Mammary epithelial cell (primary cell): Measurements from ENCODE around the gene ZSCAN5A.

Source experiments
- EZH2 ChIP-seq: IDR thresholded peaks from 2 replicates; pipeline ENCODE4 v1.6.1; 2012; ENCODE audit warnings: low read length, inconsistent platforms, borderline replicate concordance
- TF ChIP-seq, protein P1 (sequence below), 2 donors: IDR thresholded peaks in 1 of 2; conservative IDR thresholded peaks in 1 of 2; 2 replicates each; pipeline ENCODE4 v1.5.1; 2011 to 2012; ENCODE audit warnings: inconsistent platforms in 2 of 2, low read length in 2 of 2, mild to moderate bottlenecking in 2 of 2, control low read depth in 1 of 2, low read depth in 1 of 2; ENCODE audit not compliant: insufficient read depth in 1 of 2; ENCODE audit errors: extremely low read depth in 1 of 2

DNA sequence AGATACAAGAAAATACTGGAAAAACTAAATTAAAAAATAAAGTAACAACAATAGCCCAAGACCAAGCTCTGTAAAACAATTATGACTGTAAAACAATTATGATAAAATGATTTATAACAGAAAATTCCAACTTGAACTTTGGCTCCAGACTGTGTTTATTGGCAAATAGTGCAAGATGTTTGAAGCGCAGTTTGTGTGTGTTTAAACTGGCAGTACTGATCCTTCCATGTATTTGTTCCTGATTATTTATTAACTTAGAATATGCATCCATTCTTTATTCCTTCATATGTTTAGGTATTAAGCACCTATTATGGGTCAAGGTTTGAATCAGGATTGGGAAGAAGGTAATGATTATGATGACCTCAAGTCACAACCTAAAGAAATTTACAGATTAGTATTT is 40.9 kb upstream of the ZSCAN5A start:
- TF ChIP-seq, protein P1, sequence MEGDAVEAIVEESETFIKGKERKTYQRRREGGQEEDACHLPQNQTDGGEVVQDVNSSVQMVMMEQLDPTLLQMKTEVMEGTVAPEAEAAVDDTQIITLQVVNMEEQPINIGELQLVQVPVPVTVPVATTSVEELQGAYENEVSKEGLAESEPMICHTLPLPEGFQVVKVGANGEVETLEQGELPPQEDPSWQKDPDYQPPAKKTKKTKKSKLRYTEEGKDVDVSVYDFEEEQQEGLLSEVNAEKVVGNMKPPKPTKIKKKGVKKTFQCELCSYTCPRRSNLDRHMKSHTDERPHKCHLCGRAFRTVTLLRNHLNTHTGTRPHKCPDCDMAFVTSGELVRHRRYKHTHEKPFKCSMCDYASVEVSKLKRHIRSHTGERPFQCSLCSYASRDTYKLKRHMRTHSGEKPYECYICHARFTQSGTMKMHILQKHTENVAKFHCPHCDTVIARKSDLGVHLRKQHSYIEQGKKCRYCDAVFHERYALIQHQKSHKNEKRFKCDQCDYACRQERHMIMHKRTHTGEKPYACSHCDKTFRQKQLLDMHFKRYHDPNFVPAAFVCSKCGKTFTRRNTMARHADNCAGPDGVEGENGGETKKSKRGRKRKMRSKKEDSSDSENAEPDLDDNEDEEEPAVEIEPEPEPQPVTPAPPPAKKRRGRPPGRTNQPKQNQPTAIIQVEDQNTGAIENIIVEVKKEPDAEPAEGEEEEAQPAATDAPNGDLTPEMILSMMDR (conservative IDR thresholded peaks at IDR 0.05 in 1 of 2, IDR thresholded peaks at IDR 0.05 in 1 of 2; ENCODE audit: extremely low read depth in 1 of 2, insufficient read depth in 1 of 2, low read depth in 1 of 2, low read length in 2 of 2) = no peak
- no peak for TF ChIP-seq EZH2
